GM18873 (cell line): ENCODE results near the gene LAMB4.

ENCODE experiments used
- ATAC-seq: cut with Tn5 transposase; IDR thresholded peaks from one replicate; pipeline ENCODE4 v1.9.1; 2021; ENCODE audit warnings: mild to moderate bottlenecking, moderate library complexity, moderate number of reproducible peaks; ENCODE audit not compliant: unreplicated experiment, low FRiP score

The LAMB4 gene

DNA sequence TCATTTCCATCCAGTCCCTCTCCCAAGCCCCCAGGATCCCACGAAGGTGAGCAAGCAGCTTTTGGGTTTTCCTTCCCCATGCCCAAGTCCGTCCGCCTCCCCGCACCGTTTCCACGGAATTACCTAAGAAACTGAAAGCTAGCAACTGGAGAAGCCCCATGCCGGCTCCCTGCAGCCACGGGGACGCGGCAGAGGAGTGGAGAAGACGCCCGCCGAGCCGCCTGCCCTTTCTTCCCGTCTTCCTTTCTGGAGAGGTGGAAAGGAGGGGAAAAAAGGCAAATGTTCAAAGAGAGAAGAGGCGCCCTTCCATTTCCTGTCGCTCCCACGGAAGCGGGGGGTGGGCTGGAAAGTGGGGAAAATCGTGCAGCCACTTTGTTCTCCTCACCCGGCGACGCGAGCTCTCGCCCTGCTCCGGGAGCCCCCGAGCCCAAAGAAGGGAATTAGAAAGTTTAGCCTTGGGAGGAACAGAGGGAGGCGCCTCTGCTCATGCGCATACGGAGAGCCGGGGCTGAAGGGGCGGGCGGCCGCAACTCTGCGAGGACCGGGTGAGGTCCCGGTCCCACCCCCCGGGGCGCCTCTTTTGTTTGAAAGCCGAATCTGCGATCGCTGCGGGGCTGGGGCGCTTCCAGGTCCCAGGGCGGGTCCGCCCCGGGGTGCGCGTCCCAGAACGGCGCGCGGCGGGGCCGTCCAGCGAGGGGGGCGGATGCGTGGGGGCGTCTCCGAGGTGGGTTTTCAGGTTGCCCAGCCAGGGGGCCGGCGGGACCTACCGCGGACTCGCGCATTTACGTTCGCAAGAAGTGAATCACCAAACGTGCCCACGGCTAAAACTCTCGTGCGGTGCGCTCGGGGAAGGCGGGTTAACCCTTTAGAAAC lies 127.2 kb downstream of the LAMB4 start, which contains the start of gene LAMB1:
LAMB1 (minus strand) TSS at position 436 of the 873 bp plus-strand sequence; CDS start at position 160, 276 bp downstream.
- ATAC-seq: no peak

DNA sequence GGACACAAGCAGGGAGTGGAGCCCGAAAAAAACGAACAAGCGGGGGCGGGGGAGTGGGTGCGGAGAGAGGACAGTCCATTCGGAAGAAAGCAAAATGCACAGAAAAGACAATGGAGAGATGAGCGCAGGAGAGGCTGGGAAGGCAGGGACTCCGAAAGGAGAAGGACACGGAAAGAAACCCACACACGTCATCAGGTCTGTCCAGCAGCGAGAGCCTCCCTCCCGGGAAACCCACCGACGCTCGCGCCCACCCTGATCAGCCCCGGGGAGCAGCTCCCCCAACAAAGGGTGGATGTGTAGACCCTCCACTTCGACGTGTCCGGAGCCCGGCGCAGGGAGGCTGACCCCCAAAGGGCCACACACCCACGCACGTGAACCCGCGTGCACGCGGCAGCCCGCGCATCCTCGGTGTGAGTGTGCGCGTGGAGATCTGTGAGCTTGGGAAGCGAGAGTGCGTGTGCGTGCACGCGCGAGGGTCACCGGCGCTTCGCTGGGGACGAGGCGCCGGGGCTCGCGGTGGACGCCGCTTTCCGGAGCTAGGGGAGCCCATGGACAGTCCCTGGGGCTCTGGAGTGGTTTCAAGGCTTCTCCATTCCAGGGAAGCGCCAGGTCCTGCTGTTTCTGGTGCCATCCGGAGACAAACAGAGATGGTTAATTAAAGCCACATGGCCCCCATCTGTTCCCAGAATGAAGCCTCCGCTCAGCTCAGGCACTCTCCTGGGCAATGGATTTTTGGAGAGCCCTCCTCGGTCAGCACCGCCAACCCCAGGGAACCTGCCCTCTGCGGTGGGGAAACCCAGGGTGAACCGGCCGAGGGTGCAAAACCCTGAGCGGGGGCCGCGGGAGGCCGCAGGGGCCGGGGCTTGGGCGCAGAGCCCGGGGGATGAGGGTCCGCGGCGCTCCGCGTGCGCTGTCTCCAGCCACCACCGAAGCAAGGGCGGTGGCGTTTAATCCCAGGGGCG lies 128.1 kb downstream of the LAMB4 start:
- ATAC-seq: no peak

DNA sequence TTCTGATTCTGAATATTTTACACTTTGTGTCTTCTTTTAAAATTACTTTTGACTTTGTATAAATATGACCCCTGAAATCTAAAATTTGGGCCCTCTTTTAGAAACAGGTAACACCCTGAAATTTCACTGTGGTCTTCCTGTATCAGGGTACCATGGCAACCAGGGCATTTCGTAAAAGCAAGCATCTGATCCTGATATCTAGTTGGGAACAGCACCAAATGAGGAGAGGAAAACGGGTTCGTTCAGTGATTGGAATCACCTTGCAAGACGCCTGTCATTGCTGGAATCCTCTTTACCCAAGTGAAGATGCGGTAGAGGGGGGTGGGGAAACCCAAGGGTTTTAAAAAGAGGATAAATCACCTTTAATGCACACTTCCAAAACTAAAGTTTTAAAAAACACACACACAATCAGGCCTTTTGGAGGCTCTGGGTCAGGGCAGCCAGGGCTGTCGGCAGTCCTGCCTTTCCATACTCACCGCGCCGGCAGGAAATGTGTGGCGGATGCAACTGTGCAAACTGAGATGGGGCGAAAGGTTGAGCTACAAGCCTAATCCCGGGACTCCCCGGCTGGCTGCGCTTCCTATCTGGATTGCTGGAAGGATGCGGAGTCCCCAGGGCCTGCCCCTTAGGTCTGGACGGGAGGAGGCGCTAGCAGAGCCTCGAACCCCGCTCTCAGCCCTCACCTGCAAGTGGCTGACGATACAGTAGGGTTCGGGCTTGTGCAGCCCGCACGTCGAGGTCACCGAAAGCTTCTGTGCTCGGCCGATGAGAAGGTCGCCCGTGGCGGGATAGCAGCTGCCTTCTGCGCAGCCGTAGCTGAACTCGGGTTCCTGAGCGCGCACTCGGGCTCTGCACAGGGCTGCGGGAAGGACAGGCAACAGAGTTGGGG lies 129.0 kb downstream of the LAMB4 start:
- ATAC-seq: no peak

DNA sequence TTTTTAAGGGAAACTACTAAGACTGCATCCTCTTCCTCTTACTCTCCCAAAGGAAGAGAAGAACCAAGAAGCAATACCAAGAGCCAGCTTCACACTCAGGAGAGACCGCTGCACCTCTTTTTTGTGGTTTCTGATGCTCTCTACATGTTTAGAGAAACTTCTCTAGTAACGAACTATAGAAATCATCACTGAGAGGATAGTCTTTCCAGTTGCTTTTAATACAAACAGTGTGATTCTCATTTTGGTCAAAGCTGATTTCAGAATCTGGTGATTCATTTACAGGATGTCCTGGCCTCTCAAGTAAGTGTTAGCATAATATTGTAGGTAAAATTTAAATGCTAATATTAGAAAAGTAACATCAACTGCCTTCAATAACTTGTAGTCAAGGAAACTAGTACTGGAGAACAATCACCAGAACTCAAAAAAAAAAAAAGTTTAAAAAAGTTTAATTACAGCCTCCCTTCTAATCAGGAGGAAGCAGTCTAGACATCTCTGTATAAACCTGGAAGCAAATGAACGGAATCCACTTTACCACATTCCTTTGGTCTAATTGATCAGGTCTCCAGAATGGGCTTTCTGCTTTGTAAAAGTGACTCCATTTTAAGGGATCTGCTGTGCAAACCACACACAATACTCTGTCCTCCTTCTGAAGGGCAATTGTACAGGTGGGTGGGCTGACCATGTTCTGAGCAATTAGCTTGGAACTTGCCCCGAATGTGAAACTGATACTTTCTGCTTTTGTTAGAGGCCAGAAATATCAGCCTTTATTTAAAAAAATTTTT lies 130.2 kb downstream of the LAMB4 start:
- no peak for ATAC-seq

DNA sequence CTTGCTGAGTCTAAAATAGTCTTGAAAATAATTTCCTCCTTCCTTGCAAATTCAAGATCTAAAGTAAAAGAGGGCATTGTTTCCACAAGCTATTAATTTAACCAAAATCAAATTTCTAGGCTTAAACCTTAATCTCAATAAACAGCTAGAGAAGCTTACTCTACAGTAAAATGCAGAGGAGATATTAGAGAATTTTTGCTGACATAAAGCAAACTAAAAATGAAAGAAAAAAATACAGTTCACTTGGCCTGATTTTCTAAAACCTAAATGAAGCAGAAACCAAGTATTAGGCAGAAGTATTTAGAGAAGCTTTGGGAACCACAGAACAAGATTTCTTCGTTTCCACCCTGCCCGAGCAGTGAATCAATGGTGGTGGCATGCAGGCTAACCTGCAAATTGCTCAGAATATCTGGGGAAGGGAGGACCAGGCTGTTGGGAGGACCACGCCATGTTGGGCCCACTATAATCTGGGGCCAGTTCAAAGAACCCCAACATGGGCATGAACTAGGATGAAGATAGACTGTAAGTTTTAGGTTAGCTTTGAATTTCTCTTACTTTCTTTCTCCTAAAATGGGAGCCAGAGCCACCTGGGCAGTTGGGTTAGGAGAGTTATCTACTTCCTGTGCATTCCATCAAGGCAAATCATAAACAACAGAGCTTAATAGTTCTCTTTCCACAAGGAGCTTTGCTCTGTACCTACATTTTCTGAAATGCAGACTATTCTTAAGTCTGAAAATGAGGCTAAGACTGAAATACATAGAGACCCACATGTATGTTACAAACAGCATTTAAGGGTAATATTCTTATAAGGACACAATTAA lies 131.3 kb downstream of the LAMB4 start:
- no peak for ATAC-seq

DNA sequence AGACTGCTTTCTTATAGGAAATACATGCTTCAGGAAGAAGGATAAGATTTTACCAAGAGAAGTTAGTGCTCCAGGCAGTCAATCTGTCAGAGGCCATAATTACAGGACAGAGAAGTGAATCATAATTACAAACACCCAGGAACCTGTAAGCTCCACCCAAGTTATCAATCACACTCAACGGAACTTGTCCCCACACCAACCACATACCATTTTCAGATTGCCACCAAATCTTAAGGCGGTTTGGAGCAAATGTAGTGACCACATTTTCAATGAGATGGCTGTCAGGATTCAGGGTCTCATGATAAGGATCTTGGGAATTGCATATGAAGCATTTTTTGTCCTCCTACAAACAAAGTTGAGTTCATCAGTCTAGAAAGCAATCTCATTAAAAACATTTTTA lies 132.0 kb downstream of the LAMB4 start:
- ATAC-seq: no peak

DNA sequence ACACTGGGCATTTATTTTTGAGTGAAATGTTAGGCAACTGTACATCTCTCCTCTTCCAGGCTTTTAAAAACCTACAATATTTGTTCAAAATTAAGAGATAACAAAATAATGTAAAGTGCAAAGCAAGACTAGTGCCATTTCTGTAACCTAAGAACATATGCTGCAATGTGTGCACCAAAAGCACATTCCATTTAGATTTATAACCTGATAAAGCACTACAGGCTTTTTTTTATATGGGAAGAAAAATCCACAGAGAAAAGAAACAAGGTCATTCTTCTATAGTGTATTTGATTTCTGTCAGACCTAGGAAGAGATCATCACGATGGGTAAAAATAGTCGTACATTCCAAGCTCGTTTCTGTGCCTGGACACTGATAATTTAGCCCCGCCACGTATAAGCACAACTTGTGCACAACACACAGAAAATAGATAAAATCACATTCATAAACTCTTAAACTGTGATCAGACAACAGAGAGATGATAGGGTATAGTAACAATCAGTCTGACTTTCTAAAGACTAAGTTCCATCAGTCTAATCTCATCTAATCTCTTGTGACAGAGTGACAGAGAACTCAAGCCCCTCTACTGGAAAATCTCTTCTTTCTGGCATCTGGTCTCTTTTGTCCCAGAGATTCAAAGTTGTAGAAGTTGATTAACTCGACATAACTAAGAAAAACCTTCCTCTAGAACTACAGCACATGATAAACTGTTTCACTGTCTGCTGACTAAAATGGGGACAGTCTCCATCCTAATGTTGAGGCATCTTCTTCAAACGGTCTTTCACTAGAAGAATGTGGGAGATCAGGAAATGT lies 133.9 kb downstream of the LAMB4 start:
- no peak for ATAC-seq

DNA sequence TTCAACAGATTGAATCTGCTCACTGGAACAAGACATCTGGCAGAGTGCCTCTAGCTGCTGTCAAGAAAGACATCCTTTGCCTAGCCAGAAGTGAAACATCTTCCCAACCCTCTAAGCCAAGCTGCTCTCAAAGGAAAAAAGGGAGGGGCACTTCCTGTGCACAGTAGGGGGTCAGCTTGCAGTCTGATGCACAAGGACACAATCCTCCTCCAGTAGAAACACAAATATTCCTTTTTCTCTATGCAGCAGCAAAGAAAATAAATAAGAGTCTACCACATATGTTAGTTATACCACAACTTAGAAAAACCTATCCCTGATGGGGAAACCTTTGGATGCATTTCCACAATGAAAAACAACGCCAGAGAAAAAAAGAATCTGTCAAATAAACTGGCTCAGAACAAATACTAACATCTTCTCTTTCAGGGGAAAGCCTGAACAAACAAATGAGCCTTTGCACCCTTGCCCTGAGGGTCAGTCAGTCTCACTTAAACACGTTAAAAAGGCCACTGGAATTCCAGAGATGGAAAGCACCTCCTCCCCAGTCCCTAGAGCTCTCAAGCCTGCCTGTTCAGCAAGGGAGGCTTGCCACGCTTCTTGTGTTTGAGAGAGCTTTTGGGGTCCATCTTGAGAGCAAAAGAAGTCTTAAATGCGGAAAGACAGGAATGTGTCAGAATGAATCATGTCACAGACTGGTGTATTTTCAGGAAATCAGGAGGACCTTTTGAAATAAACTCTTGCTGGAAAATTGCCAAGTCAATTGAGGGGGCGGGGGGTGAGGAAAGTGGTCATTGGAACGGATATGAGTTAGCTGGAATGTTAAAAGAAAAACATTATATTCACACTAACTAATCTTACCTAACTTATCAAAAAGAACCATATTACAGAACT lies 134.7 kb downstream of the LAMB4 start:
- ATAC-seq: no peak

DNA sequence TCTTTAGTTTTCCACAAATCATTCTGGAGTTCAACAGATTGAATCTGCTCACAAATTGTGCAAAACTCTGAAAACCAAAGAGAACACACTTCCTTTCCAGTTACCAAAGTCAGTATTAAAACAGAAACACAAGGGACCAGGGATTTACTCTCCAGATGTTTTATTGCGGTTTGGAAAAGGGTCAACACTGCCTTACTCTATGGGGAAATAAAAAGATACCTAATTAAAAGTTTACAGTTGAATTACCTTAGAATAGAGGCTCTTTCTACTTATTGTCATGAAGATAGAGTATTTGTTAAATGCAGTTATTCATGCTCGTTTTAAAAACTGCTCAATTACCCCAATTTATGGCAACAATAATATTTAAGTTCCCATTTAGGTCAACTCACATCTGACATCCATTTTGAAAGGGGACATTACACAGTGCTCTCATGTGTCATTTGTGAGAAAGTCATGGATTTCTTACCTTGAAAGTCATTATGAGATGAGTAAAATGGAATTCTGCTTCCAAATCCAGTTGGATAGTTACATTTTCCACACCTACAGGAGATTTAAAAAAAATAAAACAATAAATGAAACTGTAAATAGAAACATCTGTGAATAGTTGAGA lies 135.6 kb downstream of the LAMB4 start:
- ATAC-seq: no peak

DNA sequence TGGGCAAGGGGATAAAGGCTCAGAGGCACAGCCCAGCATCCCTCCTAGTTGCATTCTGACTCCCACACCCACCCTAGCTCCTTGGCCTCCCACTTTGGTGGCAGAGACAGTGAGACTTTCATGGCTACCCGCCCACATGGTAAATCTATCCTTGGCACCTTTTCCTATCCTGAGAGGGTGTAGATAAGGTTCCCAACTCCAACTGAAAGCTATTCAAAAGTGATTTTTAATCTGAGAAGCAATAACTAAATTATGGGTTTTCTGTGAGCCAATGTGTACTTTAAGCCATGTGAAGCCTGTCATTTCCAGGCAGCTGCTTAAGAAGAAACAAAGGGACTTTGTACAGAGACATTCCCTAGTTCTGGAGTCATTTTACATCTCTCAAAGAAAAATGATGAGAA lies 136.3 kb downstream of the LAMB4 start:
- no peak for ATAC-seq

DNA sequence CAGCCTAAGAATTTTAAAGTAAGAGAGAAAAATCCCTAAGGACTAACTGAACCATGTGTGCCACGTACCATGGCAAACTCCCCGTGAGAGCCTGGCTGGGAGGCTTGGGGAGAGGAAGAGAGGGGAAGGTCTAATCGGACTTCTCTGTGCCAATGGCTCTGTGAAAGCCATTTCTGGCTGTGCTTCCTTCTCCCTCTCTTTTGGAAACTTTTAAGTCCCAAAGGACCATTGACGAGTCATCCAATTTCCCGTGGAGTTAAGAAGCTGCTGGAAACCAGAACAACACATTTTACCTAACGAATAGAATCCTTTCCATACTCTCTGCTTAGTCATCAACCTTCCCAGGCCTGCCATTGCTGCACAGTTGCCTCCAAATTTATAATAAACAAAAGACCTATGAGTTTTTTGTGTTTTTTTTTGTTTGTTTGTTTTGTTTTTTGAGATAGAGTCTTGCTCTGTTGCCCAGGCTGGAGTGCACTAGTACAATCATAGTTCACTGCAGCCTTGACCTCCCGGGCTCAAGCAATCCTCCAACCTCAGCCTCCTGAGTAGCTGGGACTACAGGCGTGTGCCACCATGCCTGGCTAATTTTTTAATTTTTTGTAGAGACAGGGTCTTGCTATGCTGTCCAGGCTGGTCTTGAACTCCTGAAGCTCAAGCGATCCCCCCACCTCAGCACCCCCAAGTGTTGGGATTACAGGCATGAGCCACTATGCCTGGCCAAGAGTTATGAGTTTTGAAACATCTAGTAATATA lies 140.4 kb downstream of the LAMB4 start:
- ATAC-seq: no peak

DNA sequence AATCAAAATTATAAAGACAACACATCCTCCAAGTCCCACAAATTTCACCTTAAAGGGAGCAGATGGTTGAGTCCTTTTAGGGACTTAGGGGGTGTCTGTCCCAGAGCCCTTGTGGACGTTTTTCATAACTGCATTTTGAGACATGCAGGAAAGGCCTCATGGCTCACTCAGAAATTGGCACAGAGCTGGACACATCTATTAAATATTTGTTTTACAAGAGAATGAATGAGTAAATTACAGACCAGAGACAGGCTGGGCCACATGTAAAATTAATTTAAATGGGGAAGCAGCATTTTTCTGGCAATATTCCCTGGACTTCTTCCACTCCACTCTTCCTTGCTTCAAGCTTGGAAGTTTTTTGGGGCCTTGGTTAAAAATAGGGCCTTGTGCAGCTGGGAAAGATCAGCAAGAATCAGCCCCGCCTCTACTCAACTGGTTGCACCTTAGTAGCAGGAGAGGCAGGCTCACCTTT lies 147.2 kb downstream of the LAMB4 start:
- ATAC-seq: no peak

DNA sequence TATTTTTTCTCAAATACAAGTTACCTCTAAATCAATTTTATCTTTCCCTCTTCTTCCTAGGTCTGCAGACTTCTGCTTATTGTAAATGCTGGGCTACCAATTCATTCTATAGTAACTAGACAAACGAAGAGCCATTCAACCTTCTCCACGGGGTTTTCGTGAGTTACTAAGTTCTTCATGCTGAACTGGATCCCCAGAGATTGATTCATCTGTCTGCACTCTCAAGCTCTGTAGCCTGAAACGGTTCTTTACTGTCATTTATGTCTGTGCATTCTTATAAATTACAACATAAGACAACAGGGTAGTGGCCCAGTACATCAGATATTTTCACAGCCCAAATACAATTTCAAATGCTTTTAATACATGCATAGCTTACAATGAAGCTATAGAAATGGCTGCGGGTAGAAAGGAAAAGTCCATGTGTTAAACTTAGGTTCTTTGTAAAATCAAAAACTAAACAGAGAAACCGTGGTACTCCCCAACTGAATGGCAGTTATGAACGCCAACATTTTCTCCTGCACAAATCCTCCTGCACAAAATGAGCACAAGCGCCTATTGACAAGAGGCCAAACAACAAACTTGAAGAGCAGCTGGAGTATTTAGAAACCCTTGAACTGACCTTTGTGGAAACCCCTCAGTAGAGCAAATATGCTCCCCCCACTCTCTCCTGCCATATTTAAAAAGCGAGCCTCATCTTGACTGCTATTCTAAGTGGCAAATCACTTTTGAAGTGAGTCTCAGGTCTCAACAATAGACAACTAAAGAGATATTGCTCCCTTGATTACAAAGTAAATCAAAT lies 147.9 kb downstream of the LAMB4 start:
- ATAC-seq: no peak

DNA sequence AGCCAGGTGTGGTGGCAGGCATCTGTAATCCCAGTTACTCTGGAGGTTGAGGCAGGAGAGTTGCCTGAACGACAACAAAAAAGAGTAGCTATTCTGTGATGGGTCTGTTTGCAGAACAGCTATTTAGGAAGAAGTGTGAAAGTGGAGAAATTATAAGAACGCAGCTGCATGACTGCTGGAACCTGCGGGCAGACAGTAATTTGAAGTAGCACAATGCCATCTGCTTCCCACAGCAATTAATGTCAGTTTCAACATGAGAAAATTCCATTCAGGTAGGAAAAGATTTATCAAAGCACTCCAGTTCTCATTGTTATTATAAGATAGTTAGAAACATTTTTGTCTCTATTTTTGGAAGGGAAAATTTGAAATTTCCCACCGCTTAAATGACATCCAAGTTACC lies 148.7 kb downstream of the LAMB4 start:
- no peak for ATAC-seq

DNA sequence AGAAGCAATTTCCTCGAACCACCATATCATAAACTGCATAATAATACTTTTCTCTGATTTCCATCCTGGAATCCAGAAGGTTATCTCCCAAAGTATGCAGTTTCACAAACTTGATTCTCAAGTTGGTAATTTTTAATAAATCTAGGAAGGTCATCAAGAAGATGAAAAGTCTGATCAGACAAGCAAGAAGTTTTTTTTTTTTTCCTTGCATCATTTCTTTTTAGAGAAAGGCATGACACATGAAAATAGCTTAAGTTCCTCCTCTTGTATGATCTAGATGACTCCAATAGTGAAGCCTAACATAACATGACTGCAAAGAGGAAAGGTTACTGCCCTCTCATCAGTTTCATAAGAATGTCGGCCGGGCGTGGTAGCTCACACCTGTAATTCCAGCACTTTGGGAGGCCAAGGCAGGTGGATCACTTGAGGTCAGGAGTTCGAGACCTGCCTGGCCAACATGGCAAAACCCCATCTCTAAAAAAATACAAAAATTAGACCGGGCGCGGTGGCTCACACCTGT lies 149.4 kb downstream of the LAMB4 start:
- ATAC-seq: no peak
